Pons (tissue), 1 donor: ENCODE measurements around the gene MYO1E.

Source experiments
- DNase-seq: peaks from one replicate; pipeline ENCODE4 v3.0.0-alpha.2; 2016; ENCODE audit warnings: low spot score

MYO1E gene

DNA sequence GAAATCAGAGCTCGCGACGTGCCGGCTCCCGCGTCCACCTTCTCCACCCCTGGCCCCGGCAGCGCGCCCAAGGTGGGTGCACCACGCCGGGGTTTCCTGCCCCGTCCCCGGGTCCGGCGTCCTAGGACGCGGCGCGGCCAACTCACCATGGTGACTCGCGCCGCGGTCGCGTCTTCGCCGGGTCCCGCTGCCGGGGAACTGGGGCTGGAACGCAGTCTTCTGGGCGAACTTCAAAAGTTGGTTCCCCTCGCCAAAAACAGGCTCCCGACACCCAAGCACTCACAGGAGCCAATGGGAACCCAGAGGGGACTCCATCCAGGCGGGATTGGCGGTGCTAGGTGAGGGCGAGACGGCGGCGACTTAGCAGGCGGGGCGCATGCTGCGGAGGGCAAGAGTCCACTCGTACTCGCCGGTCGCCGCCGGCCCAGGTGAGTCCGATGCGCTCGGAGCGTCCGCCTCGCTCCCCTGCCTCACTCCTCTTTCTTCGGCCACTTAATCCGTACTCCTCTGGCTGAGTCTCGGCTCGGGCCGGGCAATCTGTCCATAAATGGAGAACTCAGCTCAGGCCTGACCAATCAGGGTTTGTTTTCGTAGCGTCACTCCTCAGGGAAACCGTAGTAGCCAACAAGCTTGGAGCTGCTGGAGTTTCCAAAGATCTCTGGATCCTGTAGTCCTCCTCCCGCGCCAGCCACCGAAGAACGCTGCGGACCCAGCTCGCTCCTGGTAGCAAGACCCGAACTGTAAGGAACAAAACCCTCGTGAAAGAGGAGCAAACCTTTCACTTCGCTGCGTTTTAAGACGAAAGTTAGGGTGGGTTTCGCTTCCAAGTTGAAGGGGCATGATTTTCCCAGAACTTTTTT, at the start of gene MYO1E:
Gene MYO1E, minus strand, starts transcription at position 520 of the 860 bp plus-strand sequence. Its CDS starts 371 bp downstream, at position 149.
- peak; percentile 99 for DNase-seq

GRCh38 chr15:59420986-59421618, 48.4 kb upstream of the MYO1E start:
- DNase-seq = no peak

- DNase-seq = no peak
Measured at GRCh38 chr15:59420108-59420507, 47.4 kb upstream of the MYO1E start.

GRCh38 chr15:59419170-59419569, 46.5 kb upstream of the MYO1E start:
- DNase-seq = no peak

GRCh38 chr15:59416816-59417215, 44.1 kb upstream of the MYO1E start:
- no peak for DNase-seq

DNA sequence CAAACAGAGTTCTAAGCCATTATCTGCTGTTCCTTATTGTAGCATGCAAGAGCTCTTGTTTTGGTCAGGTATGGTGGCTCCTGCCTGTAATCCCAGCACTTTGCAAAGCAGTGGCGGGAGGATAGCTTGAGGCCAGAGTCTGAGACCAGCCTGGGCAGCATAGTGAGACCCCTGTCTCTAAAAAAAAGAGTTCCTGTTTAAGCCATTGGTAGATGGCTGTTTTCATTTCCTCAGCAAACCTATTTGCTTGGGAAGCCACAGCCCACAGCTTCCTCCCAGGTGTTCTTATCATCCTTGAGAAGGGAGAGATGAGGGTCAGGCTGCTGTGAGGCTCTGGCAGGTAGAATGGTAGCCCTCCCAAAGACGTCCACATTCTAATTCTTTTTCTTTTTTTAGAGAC, 40.9 kb upstream of the MYO1E start:
- no peak for DNase-seq

DNA sequence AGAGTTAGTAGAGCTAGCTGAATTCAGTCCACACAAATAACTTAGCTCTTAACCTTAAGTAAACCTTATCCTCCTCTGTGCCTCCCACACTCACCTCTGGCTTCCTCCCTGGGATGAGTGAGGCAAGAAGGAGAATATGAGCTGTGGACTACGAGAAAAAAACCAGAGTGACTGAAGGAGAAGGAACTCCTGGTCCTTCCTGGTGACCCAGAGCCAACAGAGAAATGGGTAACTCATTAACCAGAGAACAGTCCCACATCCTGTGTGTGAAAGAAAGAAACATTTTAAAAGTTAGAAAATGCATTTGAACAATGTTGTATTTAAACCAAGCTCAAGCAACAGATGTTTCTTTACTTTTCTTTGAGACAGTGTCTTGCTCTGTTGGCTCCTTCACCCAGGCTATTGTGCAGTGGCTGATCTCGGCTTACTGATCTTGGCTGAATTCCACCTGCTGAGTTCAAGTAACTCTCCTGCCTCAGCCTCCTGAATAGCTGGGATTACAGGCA, 37.8 kb upstream of the MYO1E start:
- DNase-seq = peak; percentile 16

DNA sequence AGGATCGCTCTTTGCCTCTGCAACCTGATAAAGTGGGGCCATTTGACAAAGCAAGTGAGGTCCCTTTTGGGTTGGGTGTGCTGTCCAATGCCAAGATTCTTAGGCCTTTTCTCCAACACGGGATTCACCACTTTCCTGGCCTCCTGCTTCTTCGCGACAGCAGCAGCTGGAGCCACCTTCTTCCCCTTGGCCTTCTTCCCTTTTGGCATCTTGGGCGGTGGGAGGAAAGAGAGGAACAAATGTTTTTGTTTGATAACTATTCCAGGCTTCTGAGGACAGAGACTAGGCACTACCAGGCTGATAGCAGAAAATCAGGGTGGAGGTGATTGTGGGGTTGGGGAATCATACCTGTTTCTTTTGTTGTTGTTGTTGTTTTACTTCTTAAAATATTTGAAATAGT, 35.3 kb upstream of the MYO1E start:
- DNase-seq = no peak

DNA sequence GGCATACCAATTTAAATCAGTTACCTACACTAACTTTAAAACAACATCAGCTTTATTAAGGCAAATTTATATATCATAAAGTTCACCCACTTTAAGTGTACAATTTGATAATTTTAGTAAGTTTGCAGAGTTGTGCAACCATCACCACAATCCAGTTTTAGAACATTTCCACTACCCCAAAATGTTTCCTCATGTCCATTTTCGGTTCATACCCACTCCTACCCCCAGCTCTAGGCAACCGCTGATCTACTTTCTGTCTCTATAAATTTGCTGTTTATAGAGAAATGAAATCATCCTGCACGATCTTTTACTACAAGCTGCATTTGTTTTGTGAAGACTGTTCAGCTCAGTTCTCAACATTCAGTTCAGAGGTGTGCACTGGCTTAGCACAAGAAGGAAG, 33.8 kb upstream of the MYO1E start:
- DNase-seq = peak; percentile 47

- DNase-seq = no peak
Measured at GRCh38 chr15:59405079-59405478, 32.4 kb upstream of the MYO1E start.

- no peak for DNase-seq
Measured at GRCh38 chr15:59401824-59402569, 29.3 kb upstream of the MYO1E start.

GRCh38 chr15:59401051-59401823, 28.6 kb upstream of the MYO1E start:
- peak; percentile 37 for DNase-seq

DNA sequence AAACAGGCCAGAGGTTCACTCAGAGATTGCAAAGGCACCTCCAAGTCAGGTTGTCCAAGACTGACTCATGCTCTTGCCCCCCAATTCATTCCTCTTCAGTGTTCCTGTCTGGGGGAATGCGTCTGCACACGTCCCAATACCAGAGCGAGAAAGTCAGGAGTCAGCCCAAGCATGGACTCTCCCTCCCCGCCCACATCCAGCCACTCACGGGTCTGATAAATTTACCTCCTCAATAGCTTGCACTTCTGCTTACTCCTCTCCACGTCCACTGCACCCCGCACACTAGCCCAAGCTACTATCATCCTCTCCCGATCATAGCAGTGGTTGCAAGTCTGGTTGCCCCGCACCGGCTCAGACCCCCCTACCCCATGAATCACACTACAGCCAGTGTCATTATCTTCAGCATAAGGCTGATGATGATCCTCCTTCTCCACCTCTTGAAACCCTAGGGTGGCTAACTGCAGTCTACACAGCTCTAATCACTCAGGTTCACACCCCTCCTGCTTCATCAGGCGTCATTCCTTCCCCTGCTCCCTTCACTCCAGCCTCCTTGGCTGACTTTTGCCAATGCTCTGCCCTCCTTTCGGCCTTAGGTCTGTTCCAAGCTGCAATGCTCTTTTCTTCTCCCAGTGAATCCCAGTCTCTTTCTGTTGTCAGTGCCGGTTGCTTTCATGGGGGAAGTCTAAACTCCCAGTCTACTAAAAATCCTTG, 27.6 kb upstream of the MYO1E start:
- no peak for DNase-seq

DNA sequence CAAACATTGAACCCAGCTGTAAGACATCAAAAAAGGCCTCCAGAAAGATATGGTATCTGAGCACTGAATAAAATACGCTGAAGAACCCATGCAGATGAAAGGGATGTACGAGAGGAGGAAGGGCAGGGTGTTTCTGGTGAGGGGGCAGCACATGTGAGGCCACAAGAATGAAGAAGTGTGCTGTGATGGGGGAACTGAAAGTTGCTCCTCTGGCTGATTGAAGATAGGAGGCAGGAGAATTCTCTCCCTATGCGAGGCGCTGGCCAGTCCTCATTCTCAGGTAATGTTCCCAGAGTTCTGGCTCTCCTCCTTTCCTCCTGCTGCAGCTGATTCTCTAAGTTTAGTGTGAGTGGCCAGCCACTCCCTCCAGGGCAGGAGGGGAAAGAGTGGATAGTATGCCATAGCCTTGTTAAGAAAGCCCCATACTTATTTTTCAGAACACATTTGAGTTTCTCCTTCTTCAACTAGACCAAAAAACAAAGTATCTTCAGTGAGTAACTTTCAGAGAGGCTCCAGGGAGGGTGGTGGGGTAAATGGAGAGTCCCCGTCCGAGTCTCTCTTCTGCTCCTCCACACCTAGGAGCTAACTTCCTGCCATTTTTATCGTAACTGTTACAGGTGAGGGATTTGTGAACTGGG, 26.9 kb upstream of the MYO1E start:
- DNase-seq = peak; percentile 76

DNA sequence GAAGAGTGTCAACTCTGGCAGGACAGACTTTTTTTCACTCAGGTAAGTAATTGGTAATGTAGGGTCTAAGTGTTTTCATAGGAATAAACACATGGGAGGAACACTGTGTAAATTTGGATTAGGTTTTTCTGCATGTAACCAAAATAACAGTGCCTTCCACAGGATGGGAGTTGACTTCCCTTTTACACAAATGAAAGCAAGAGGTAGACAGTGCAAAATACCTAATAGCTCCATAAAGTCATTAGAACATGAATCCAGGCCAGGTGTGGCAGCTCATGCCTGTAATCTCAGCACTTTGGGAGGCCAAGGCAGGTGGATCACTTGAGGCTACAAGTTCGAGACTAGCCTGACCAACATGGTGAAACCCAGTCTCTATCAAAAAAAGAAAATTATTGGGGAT, 25.5 kb upstream of the MYO1E start:
- no peak for DNase-seq

DNA sequence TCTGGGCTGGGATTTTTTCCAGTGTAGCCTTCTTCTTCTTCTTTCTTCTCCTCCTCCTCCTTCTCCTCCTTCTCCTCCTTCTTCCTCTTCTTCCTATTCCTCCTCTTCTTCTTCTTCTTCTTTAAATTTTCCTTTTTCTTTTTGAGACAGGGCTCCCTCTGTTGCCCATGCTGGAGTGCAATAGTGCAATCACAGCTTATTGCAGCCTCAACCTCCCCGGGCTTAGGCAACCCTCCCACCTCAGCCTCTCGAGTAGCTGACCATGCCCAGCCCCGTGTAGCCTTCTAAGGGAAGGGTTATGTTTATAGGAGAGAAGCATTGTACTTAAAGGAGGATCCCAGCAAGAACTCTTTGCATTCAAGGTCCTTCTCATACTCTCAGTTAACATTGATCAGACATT, 24.0 kb upstream of the MYO1E start:
- no peak for DNase-seq

DNA sequence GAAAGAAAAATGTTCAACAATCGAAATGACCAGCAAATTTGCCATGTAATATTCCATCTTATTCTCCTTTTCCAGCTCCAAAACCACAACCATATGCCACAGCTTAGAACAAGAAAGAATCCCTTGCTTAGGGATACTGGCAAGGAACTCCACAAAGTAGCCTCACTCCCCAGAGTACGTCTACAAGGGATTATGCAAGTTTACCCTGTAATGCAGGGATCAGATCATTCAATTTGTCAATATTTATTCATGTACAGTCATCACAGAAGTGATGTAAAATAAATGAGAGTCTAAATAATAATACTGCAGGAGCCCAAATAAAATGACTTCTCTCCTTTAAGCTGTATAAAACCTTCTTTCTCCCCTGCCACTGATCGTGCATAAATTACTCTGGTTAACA, 23.5 kb upstream of the MYO1E start:
- DNase-seq = no peak

DNA sequence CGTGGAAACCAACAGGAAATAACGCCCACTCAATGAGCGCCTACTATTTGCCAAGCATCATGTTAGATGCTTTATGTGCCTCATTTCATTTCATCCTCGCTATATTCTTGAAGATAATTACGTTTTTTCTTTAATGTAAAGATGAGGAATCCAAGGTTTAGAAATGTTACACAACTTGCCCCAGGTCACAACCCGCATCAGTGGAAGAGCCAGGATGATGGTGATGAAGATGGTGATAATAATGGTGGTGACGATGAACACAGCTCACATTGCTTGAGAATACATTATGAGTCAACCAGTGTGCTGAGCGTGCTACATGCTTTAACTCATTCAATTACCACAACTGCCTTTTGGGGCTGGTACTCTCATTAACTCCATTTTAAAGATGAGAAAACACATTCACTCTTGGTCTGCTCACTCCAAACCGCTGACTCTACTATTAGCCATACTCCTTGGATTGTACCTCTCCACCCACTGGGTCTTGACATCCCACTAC, 21.5 kb upstream of the MYO1E start:
- DNase-seq = no peak

GRCh38 chr15:59392299-59392698, 19.6 kb upstream of the MYO1E start:
- no peak for DNase-seq

- no peak for DNase-seq
Measured at GRCh38 chr15:59388670-59389069, 16.0 kb upstream of the MYO1E start.
